GM13976 (cell line): ENCODE results near the gene B2M.
"Not testable (repeated sequence)": the region's sequence is repeated elsewhere in the genome, so short reads cannot be mapped to it uniquely, and the experiment has no call there.

Experiments used
- DNase-seq: peaks from one replicate; pipeline ENCODE4 v3.0.0; 2012; ENCODE audit warnings: low spot score
- CTCF ChIP-seq: IDR thresholded peaks from 2 replicates; pipeline ENCODE4 v1.5.1; 2012; ENCODE audit warnings: borderline replicate concordance, mild to moderate bottlenecking; ENCODE audit not compliant: insufficient read depth; ENCODE audit errors: extremely low read depth, missing control alignments, control extremely low read depth
- in situ Hi-C: fragments of 300-500 bp; cut with MboI; formaldehyde crosslinking; loops from one replicate; pipeline ENCODE4 v1.12.0; 2022; ENCODE audit warnings: low sequenced_read_pairs, mixed read lengths, inconsistent platforms; ENCODE audit not compliant: unreplicated experiment

Gene B2M

GRCh38 chr15:44719293-44719999 lies 8.1 kb downstream of the B2M start:
- in situ Hi-C loops: no loop called here
- no peak for TF ChIP-seq CTCF
- peak; percentile 35 for DNase-seq

- DNase-seq, in situ Hi-C loops: not testable (repeated sequence)
These were observed 8.7 kb downstream of the B2M start for GRCh38 chr15:44720000-44720435.

GRCh38 chr15:44720460-44721176 lies 9.3 kb downstream of the B2M start:
- in situ Hi-C loops: no loop called here
- no peak for DNase-seq
- TF ChIP-seq CTCF: no peak

GRCh38 chr15:44722011-44722410 lies 10.7 kb downstream of the B2M start:
- no peak for DNase-seq
- in situ Hi-C loops: no loop called here
- TF ChIP-seq CTCF: no peak

GRCh38 chr15:44726136-44726535 lies 14.8 kb downstream of the B2M start:
- no peak for DNase-seq
- TF ChIP-seq CTCF: no peak
- in situ Hi-C loops: no loop called here

- no peak for TF ChIP-seq CTCF
- in situ Hi-C loops: no loop called here
- DNase-seq: peak; percentile 61
These were observed 15.5 kb downstream of the B2M start for GRCh38 chr15:44726568-44727484.
